ENCODE measurements around the gene PRKAR1B.

PRKAR1B gene

DNA sequence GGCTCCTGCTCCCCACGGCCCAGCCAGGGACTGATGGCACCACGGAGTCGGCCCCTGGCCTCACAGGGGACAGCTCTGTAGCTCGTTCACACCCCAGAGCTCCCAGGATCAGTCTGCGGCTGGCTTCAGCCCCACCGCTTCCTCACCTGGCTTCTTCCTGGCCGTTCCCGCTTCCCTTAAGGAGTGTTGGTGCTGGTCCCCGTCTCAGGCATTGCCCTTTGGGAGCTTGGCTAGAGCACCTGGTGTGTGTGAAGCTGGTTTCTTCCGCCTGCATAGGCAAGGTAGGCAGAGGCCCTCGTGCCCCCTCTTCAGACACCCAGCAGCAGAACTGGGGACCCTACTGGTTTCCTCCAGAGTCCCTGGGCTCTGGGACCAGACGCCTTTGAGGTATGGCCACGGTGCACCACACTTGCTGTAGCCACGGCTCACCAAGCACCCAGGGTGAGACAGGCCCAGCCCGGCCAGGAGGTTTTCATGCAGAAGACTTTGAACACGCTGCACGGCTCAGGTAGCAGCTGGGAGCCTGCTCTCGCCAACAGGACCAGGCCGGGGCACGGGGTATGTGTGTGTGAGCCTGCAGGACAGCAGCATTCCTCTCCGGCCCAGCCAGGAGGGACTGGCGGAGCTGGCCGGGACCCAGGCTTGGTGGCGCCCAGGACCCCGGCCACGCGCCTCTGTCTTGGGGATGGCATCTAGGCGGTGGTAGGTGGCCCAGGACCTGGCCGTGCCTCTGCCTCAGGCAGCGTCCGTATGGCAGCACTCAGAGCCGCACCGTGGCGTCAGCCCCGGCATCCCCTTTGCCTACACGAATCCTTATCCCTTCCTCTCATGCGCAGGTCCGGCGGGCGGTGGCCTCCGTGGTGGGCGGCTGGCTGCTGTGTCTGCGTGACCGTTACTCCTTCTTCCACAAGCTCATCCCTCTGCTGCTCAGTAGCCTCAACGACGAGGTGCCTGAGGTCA is 13.2 kb upstream of the PRKAR1B start:
- DNase-seq = no peak

DNA sequence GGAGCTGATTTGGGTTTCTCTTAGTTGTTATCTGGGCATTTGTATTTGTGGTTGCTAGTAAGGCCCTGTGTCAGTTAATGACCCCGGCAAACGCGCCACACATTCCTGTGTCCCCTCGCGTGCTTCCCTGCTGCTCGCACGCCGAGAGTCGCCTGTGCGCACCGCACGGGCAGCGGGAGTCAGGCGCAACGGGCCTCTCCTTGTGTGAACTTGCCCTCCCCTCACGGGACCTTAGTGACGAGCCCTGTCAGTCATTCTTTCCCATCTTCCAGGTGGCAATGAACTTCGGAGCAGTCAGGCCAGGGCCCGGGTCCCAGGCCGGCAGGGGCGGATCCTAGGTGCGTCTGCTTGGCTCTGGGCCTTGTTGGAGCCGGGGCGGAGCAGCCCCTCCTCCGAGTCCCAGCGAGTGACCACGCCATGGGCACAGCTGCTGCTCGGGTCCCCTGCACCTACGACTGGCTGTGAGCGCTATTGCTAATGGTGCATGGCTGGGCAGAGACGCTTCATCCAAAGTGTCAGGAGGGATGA is 12.4 kb upstream of the PRKAR1B start:
- DNase-seq = no peak

DNA sequence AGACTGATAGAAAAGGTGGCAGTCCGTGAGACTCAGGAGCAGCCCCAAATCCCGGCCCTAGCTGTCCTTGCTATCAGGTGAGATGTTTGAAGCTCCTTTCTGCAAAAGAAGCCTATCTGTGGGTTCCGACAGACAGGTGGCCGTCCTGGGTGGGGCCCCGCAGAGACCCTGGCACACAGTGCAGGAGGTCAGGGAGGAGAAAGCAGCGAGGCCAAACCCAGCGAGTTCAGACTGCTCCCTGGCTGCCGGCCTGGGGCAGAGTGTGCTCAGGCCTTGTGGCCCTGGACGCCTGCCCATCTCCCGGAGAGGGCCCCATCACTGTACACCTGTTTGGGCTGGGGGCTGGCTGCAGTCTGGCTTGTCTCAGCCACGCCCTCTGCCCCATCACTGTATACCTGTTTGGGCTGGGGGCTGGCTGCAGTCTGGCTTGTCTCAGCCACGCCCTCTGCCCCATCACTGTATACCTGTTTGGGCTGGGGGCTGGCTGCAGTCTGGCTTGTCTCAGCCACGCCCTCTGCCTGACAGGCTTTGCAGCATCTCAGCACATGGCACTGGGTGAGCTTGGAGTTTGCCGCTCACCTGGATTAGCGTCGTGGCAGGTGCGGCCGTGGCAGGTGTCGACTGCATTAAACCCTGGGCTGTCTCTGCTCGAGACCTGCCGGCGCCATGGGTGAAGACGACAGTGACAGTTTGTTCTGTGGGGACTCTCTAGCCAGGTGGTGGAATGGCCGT is 11.8 kb upstream of the PRKAR1B start:
- DNase-seq = no peak

DNA sequence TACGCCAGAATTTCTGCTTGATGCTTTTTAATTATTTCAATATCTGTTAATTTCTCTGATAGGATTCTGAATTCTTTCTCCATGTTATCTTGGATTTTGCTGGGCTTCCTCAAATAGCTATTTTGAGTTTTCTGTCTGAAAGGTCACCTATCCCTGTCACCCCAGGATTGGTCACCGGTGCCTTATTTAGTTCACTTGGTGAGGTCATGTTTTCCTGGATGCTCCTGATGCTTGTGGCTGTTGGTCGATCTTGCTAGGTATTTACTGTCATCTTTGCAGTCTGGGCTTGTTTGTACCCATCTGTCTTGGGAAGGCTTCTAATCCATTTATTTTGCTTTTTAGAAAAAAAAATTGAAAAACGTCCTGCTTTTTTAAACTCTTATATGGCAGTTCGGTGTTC is 11.2 kb upstream of the PRKAR1B start:
- no peak for DNase-seq

DNA sequence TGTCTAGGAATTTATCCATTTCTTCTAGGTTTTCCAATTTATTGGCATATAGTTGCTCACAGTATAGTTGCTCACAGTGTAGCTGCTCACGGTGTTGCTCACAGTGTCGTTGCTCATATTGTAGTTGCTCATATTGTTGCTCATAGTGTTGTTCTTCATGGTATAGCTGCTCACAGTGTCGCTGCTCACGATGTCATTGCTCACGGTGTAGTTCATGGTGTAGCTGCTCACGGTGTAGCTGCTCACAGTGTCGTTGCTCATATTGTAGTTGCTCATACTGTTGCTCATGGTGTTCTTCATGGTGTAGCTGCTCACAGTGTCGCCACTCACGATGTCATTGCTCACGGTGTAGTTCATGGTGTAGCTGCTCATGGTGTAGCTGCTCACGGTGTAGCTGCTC is 7.7 kb upstream of the PRKAR1B start:
- DNase-seq = no peak

DNA sequence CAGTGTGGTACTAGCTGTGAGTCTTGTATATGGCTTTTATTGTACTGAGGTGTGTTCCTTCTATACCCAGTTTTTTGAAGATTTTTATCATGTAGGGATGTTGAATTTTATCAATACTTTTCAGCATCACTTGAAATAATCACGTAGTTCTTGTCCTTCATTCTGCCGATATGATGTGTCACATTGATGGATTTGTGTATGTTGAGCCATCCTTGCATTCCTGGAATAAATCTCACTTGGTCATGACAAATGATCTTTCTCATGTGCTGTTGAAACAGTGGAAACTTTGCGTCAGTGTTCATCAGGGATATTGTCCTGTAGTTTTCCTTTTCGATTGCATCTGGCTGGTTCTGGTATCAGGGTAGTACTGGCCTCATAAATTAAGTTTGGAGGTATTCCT is 7.1 kb upstream of the PRKAR1B start:
- DNase-seq = no peak

DNA sequence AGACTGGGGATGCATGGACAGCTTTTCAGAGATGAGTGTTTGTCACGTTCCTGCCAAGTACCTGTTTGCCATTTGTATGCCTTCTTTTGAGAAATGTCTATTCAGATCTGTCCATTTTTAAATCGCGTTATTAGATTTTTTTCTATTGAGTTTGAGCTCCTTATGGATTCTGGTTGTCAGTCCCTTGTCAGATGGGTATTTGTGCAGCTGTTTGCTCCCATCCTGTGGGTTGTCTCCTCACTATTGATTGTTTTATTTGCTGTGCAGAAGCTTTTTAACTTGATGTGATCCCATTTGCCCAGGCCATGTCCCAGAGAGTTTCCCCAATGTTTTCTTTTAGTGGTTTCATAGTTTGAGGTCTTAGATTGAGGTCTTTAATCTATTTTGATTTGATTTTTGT is 5.5 kb upstream of the PRKAR1B start:
- no peak for DNase-seq

DNA sequence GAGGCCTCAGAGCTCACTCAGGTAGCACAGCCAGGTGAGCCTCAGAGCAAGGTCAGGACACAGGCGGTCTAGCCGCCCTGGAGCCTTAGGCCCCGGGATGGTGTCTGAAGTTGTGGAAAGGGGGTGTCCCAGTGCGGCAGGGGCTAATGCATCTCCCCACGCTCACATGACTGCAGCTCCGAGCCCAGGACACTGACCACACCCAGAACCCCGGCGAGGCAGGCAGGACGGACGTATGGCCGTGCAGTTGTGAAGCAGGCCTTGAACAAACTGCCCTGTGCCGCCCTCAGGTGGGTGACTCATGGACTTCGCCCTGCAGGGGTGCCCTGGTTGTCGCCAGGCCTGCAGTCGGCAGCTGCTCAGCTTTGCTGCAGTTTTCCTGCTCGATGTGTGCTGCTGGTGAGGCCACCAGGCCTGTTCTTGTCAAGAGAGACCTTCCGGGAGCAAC is 5.0 kb upstream of the PRKAR1B start:
- peak in 1 of 2 experiments; percentile 19 for DNase-seq

DNA sequence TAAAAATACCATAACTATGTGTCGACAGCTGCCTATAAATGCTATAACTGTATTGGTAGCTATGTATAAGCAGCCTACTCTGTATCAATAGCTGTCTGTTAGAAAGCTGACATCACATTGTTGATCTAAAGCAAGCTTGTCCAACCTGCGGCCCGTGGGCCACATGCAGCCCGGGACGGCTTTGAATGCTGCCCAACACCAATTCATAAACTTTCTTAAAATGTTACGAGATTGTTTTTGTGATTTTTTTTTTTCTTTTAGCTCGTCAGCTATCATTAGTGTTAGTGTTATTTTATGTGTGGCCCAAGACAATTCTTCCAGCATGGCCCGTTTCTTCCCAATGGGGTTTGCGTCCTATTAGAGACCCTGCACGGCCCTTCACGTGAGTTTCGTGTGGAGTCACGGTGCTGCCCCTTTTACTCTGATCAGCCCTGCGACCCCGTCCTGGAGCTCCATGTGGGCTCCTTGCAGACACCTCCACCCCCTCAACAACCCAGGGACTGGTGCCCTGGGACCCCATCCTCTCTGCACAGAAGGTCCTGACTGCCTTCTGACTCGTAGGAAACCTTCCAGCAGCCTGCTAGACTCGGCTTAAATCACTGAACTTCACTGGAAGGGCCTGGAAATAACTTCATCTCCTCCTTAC is 4.5 kb upstream of the PRKAR1B start:
- DNase-seq = no peak

DNA sequence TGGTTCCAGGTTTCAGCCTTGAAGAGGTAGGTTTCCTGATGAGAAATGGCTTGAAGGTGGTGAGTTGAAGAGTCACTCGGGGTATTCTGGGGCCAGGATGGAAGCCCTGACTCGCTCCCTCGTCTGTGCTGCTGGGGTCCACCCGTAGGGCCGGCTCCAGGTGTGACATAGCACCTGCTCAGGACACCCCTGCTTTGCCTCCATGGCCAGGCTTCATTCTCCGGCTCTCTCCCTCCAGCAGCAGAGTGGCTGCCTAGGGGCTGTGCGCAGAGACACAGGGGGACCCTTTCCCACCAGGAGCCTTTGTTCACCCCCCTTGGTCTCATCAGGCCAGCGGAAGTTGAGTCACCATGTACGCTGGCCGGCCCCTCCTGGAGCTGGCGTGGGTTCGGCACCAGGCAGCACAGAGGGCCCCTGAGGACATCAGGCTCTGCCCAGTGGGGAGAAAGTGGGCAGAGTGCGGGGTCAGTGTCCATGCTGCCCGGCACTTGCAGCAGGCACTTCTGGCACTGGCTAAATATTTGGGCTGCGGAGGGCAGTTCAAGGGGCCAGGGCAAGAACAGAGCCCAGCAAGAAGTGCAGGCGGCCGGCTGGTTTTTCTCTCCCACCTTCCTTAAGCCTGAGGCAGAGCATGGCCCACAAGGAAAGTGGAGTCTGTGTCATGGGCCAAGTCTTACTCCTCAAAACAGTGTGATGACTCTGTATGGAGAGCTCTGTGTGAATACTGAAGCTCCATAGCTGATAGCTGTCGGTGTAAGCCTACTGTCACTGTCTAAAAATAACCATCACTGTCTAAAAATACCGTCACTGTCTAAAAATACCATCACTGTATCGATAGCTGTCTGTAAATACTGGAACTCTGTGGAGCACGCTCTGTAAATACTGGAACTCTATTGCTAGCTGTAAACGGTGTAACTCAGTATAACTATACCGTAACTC is 3.7 kb upstream of the PRKAR1B start:
- no peak for DNase-seq

DNA sequence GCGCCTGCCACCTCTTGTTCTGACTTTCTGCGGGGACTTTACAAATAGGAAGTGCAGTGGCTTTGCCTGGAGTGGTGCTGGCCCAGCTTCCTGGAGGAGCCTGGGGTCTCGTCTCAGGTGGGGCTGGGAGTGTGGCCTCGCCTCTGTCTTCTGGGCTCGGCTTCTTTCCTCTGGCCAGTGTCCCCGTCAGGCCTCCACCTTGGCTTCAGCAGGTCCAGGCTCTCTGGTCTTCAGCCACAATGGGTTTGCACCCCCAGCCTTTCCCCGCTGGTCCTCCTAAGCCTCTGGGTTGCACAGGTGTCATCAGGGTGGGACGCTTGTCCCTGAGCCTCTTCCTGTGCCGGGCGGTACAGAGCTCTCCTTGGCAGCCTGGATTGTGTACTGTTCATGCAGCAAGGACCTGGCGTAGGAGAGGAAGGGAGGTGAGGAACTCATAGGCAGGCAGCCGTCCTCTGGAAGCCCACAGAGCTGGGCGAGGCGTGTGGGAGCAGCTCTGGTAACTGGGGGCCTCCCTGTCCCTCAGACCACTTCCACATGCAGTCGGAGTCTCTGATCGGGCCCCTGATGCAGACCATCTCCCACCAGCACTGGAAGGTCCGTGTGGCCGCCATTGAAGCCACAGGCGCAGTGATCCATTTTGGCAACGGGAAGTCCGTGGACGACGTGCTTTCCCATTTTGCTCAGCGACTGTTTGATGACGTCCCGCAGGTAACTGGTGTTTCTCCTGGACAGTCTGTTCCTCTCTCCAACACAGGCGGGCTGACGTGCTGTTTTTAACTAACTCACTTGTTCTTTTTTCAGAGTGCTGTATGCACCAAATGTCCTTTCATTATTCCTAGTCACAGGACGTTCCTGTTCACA is 2.3 kb upstream of the PRKAR1B start:
- no peak for DNase-seq

DNA sequence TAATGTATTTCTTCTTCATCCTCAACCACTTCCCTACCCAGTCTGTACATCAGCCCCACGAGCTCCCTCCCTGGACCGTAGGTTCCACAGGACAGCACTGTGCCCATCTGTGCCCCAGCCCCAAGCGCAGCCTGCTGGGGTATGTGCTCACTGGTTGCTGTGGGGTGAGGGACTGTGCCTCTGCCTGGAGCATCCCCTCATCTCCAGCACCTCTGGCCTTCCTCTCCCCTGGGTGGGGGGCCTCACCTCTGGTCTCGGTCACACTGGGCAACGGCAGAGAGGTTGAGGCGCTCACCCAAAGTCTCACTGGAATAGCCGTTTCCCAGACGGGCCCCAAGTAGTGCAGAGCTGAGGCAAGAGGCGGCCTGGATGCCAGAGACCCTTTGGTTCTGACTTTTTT is 1.5 kb upstream of the PRKAR1B start:
- DNase-seq = no peak

DNA sequence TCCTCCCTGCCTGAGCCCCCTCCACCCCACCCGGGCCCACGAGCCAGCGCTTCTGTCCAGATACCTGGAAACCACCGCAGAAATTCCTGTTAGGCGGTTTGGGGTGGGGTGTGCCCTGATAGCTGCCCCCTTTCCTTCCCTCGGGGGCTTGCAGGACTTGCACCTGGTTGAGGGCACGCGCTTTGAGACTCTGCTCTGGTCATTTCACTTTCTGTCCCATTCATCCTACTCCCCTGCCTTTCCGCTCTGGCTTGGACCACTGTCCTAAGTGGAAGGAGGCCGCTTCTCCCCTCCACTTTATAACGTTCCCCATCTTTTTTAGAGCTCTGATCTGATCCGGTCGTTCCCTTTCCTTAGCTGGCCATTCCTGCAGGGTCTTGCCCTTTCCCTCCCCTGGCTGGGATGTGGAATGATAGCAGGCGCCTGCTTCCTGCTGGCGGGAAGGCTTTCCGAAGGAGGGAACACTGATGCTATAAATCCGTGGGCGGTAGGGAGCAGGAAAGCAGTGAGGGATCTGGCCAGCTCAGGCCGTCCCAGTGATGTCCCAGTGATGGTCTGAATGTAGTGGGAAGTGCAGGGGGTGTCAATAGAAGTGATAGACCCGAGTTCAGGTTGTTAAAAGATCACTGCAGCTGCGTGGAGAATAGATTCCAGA is 852 bp upstream of the PRKAR1B start:
- no peak for DNase-seq

DNA sequence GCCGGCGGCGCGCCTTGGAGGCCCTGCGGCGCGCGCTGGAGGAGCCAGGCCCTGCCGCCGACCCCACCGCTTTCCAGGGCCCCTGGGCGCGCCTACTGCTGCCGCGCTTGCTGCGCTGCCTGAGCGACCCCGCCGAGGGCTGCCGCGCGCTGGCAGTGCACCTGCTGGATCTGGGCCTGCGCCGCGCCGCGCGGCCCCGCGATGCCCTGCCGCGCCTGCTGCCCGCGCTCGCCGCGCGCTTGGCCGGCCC is 302 bp downstream of the PRKAR1B start:
- DNase-seq = no peak

DNA sequence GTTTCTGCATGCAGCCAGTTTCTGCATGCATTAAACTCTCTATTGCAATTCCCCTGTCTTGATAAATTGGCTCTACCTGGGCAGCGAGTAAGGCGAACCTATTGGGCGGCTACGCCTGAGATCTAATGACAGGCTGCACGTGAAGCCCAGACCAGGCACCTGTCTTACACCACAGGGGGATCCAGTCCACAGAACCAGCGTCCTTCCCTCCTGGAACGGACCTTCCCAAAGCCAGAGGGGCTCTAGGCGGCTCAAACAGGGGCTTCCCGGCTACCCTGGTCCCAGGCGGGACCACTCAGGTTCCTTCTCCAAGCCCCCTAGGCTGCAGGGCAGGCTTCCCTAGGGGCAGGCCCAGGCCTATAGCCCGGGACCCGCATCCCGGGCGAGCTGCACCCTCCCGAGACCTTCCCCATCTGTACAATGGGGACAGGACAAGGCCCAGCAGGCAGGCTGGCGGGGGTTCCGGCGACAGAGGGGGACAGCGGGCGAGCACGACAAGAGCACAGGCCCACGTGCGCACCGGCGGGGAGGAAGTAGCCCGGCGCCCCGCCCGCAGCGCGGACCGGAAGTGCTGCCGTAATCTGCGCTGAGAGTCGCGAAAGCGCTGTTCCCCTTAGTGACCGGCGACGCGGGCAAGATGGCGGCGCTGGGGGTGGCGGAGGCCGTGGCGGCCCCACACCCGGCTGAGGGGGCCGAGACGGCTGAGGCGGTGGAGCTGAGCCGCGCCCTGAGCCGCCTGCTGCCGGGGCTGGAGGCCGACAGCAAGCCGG is 812 bp downstream of the PRKAR1B start, which contains the start of gene DNAAF5:
TSS of gene DNAAF5 (plus strand) at position 616 of the 770 bp plus-strand sequence. CDS start at position 638, 22 bp downstream.
- DNase-seq = peak; percentile 88 to 89

DNA sequence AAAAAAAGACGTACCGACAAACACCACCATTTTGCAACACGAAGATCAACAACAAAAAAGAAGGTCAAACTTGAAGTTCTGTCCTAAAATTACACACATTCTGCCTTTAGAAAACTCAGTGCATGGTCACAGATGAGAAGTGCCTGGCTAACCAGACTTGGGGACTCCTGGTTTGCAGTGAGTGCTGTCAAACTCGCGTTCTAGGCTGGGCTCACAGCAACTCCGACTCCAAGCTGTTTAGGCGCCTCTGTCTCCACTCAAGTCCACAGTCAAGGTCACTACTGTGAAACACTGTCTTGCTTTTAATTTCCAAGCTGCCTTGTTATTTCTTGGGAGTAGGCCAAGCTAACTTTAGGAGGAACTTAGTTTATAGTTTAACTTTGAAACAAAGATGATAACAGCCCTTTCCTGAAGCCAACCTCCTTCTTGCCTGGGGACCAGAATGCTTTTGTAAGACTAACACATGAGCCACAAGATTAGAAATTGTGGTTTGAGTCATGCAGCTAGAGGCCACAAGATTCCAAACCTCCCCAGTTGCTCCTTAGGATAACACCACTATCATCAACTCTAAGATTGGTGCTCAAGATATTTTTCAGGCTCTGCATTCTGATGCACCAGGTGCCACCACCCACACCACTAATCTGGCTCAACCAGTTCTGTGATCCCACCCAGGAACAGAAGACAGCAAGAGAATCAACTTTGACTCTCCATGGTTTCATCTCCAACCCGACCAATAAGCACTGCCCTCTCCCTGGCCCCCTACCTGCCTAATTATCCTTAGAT is 1.7 kb downstream of the PRKAR1B start:
- DNase-seq = no peak

DNA sequence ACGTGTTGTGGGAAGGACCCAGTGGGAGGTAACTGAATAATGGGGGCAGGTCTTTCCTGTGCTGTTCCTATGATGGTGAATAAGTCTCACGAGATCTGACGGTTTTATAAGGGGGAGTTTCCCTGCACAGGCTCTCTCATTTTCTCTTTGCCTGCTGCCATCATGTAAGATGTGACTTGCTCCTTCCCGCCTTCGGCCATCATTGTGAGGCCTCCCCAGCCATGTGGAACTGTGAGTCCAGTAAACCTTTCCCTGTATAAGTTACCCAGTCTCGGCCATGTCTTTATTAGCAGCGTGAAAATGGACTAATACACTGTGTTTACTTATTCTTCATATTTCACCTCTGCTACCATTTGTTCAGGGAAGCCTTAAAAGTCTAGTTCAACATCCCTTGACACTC is 2.8 kb downstream of the PRKAR1B start:
- DNase-seq = no peak

DNA sequence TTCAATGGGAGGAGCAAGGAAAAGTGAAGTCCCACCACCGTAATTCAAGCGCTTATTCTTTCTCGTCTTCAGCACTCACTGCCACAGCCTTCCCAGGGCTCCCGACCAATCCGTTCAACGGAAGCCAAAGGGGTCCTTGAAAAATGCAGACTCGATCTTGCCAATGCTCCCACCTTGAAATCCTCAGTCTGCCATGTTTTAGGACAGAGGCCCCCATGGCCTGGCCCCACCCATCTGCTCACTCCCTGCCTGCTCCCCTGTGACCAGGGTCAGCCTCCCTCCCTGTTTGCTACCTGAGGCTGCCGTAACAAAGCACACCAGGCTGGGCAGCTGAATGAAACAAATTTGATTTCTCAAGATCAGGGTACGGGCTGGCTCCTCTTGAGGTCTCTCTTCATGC is 3.5 kb downstream of the PRKAR1B start:
- DNase-seq = no peak

DNA sequence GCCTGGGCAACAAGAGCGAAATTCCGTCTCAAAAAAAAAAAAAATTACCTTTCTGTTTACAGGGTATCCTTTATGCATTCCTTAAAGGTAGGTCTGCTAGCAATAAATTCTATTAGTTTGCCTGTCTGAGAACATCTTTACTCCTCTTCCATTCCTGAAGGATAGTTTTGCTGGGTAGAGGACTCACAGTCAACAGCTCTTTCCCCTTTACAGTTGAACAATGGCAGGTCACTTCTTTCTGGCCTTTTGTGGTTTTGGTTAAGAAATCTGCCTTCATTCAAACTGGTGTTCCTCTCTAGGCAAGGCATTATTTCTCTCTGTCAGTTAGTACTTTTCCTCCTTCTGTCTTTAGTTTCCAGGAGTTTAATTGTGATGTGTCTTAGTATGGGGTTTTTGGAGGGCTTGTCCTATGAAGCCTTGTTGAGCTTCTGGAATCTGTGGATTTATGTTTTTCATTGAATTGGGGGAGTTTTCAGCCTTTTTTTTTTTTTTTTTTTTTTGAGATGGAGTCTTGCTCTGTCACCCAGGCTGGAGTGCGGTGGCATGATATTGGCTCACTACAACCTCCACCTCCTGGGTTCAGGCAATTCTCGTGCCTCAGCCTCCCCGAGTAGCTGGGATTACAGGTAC is 5.3 kb downstream of the PRKAR1B start:
- DNase-seq = no peak

All from stimulated activated CD4-positive, alpha-beta T cell treated with anti-CD3 and anti-CD28 coated beads, Interleukin-4, amount 100 ng/mL, for 4 hours (primary cell).